Loucy (cell line): ENCODE data around the gene TUB.

Source experiments
- EZH2phosphoT487 ChIP-seq: fragments of 200-600 bp; IDR thresholded peaks from 2 replicates; pipeline ENCODE4 v1.6.1; 2018; ENCODE audit warnings: antibody characterized with exemption, mild to moderate bottlenecking, moderate library complexity, borderline replicate concordance
- TF ChIP-seq, protein P1 (sequence below): fragments of 200-600 bp; sonication (generic); conservative IDR thresholded peaks from 2 replicates; pipeline ENCODE4 v1.5.1; 2014; ENCODE audit warnings: mild to moderate bottlenecking, antibody characterized with exemption, low read length

DNA sequence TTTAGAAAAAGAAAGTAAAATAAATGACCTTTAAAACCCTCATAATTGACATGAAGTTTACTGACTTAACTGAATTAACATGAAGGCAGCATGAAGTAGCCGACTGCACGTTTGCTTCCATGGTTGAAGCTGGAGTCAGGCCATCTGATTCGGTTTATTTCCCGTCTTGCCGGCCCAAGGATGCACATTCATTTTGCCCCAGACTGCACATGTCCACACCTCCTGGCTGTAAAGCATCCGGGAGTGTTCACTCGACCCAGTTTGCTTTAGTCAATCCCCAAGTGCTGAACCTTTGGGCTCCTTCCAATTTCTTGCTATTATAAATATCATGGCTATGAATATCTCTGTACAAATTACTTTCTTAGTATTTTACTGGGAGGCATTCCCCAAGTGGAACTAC, 17.7 kb upstream of the TUB start:
- TF ChIP-seq, protein P1, sequence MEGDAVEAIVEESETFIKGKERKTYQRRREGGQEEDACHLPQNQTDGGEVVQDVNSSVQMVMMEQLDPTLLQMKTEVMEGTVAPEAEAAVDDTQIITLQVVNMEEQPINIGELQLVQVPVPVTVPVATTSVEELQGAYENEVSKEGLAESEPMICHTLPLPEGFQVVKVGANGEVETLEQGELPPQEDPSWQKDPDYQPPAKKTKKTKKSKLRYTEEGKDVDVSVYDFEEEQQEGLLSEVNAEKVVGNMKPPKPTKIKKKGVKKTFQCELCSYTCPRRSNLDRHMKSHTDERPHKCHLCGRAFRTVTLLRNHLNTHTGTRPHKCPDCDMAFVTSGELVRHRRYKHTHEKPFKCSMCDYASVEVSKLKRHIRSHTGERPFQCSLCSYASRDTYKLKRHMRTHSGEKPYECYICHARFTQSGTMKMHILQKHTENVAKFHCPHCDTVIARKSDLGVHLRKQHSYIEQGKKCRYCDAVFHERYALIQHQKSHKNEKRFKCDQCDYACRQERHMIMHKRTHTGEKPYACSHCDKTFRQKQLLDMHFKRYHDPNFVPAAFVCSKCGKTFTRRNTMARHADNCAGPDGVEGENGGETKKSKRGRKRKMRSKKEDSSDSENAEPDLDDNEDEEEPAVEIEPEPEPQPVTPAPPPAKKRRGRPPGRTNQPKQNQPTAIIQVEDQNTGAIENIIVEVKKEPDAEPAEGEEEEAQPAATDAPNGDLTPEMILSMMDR: no peak
- TF ChIP-seq EZH2phosphoT487: no peak
